IgD-negative memory B cell (primary cell): ENCODE measurements around the gene ESPN. TPM values are rescaled to one million over a fixed set of nuclear protein-coding genes. Genes with fewer than 3 reads are reported as not detected.
A peak's percentile ranks its signal among the peaks of the same experiment; 100 is the strongest.

ENCODE experiments used
- H3K27ac Mint-ChIP-seq, 3 donors: one replicate each; pipeline ENCODE4 v1.8.0; 2020 to 2022; ENCODE audit warnings: mild to moderate bottlenecking in 3 of 3, mixed read lengths in 3 of 3, moderate library complexity in 1 of 3
- H3K27me3 Mint-ChIP-seq: one replicate; pipeline ENCODE4 v1.8.0; 2021; ENCODE audit warnings: mixed read lengths
- H3K36me3 Mint-ChIP-seq: one replicate; pipeline ENCODE4 v1.8.0; 2020; ENCODE audit warnings: mild to moderate bottlenecking, mixed read lengths
- H3K4me1 Mint-ChIP-seq, 3 donors: one replicate each; pipeline ENCODE4 v1.8.0; 2020 to 2022; ENCODE audit warnings: mixed read lengths in 3 of 3, mild to moderate bottlenecking in 1 of 3
- H3K4me3 Mint-ChIP-seq, 4 donors: one replicate each; pipeline ENCODE4 v1.8.0; 2020 to 2022; ENCODE audit warnings: mild to moderate bottlenecking in 4 of 4, mixed read lengths in 4 of 4, moderate library complexity in 3 of 4
- H3K9me3 Mint-ChIP-seq, 3 donors: one replicate each; pipeline ENCODE4 v1.8.0; 2020 to 2021; ENCODE audit warnings: mixed read lengths in 3 of 3, mild to moderate bottlenecking in 1 of 3
- polyA plus RNA-seq: library from polyadenylated mRNA; unstranded; fragments of 300-500 nt; fragmentation: Illumina TruSeq; gene quantifications from one replicate; pipeline ENCODE4 v1.2.3, GENCODE V29; 2021

The ESPN gene
- polyA plus RNA-seq, 1 donor from 2014 or later, result not detected

DNA sequence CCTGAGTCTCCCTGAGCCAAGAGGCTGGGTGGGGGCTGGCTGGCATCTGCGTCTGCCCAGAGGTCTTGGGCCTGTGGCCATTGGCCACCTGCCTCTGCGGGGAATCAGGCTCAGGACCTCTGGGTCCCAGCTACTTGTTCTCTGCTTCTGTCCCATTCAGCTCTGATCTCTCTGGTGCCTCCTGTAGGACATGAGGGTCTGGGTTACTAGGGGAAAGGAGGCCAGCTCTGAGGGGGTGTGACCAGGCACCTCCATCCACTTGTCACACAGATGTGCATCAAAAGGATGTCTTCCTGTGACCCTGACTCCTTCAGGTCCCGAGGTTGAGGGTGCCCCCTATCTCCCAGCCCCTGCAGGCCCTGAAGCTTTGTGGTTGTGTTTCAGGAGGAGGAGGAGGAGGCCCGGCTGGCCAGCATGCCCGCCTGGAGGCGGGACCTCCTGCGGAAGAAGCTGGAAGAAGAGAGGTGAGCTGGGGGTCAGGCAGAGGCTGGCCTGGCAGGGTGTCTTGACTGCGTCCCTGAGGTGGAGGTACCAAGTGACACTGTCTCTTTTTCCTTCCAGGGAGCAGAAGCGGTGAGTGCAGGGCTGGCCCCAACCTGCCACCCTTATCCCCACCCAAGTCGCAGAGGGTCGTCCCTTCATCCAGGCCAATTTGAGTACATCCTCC lies 32.4 kb downstream of the ESPN start:
- H3K27ac Mint-ChIP-seq, result peak overlapping the region in 1 of 3 donors; percentile 45
- no peaks in the 10 kb centered on the region for H3K36me3 Mint-ChIP-seq
- H3K4me3 Mint-ChIP-seq, result peak overlapping the region in 3 of 4 donors; percentile 16 to 68 (median 55)
- peaks cover 35% of the 10 kb centered on the region for H3K27me3 Mint-ChIP-seq
- H3K4me1 Mint-ChIP-seq, result peaks cover 6 to 9% (median 8%) of the 10 kb centered on the region in 3 donors
- peaks cover 0 to 1% (median 0%) of the 10 kb centered on the region in 3 donors for H3K9me3 Mint-ChIP-seq

DNA sequence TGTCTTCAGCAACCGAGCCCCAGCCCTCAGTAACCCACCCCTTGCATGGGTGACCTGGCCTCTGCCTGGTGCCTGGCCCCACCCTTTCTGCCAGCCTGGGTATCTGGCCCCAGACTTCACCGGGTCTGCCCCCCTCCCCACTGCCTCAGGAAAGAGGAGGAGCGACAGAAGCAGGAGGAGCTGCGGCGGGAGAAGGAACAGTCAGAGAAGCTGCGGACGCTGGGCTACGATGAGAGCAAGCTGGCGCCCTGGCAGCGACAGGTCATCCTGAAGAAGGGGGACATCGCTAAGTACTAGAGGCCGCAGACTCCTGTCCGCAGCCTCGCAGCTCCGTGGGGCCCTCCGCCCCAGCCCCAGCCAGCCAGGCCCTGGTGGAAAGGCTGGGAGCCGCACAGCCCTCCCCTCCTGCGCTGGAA lies 35.3 kb downstream of the ESPN start:
- peaks cover 0 to 1% (median 0%) of the 10 kb centered on the region in 3 donors for H3K9me3 Mint-ChIP-seq
- H3K36me3 Mint-ChIP-seq, result peaks cover 3% of the 10 kb centered on the region
- peak overlapping the region; percentile 72 to 86 (median 81) for H3K4me3 Mint-ChIP-seq
- peak overlapping the region in 2 of 3 donors; percentile 75 to 84 for H3K27ac Mint-ChIP-seq
- H3K27me3 Mint-ChIP-seq, result peaks cover 32% of the 10 kb centered on the region
- peaks cover 10 to 13% (median 11%) of the 10 kb centered on the region in 3 donors for H3K4me1 Mint-ChIP-seq

DNA sequence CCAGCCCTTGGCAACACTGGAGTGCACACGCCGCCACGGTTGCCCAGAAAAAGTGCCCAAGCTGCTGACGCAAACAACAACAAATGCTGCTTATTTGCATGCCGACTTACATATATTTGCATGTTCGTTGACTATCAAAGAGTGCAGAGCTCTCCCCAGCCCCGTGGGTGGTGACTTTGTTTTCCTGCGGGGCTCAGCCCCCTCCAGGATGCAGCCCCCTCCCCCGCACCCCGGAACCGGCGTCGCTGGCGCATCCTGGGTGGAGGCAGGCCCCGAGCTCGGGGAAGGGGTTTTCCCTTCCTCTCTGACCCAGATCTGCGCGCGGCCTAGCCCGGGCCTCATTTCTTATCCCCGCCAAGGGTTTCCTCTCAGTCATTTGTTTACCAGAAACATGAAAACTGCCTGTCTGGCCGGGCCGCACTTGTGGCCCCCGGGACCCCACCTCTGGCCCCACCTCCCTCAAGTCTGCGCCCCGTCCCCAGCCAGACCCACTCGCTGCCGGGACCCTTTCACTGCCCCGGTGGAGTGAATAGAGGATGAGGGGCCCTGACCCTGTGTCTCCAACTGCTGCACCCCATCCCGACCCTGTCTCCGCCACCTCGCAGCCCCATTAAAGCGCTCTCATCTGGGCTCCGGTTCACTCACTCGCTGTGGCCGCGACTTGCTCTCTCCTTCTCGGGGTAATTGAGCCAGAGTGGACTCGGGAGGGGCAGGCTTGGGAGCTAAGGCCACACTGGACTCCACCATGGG lies 35.9 kb downstream of the ESPN start:
- H3K27ac Mint-ChIP-seq, result peak overlapping the region; percentile 75 to 84 (median 76)
- peak overlapping the region; percentile 72 to 91 (median 82) for H3K4me3 Mint-ChIP-seq
- H3K9me3 Mint-ChIP-seq, result peaks cover 0 to 1% (median 0%) of the 10 kb centered on the region in 3 donors
- H3K4me1 Mint-ChIP-seq, result peaks cover 10 to 13% (median 11%) of the 10 kb centered on the region in 3 donors
- H3K27me3 Mint-ChIP-seq, result peaks cover 32% of the 10 kb centered on the region
- H3K36me3 Mint-ChIP-seq, result peaks cover 3% of the 10 kb centered on the region

DNA sequence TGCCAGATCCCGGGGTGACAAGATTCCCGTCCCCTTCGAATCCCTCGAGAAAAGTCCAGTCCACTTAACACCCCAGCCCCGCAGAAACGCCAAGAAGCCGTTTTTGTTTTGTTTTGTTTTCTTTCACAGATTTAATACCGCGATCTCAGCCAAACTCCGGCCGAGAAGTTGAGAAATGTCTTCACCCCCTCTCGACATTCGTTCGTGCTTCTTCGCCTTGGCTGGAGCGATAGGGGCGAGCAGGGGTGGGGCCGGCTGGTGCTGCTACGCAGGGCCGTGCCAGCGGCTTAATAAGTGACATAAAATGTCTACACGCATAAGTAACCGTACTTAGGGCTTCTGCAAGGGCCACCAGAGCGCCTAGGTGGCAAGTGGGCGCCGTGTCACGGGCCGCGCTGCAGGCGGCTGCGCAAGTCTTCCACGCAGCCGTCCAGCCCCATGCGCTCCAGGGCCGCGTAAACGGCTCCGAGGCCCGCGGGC lies 36.5 kb downstream of the ESPN start:
- peaks cover 10 to 13% (median 11%) of the 10 kb centered on the region in 3 donors for H3K4me1 Mint-ChIP-seq

DNA sequence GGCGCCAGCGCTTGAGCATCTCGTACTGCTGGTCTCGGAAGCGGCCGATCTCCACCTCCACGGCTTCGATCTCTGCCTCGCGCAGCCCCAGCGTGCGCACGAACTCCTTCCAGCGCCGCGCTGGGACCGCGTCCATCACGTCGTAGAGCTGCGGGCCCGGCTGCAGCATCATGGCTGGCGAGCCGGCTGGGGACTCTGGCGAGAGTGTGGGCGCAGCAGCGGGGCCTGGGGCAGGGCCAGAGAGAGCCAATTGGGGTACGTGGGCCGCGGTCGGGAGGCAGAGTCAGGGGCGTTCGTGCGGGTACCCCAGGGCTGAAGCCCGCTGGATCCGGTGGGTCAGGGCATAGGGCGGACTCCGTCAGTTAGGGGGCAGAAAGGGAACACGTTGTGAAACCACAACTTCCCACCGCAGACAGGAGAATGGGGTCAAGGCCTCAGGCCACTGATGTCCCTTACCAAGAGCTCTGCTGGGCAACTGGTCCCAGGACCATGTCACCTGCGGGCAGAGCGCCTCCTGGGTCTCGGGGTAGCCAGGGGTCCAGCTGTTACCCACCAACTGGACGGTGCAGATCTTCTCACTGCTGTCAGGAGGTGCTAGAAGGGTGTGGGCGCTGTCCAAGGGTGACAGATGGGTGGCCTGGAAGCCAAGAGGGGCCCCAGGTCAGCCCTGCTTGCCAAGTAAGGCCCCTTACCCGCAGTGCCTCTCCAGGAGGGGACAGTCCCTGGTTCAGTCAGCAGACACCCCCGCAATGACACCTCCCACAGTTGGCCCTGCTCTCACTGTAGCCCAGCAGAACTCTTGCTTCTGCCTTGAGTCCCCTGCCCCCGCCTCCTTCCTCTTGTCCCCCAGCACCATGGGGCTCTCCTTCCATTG lies 37.2 kb downstream of the ESPN start:
- Mint-ChIP-seq H3K9me3 (peaks cover 0 to 1% (median 0%) of the 10 kb centered on the region in 3 donors), H3K4me1 (peaks cover 8 to 13% (median 9%) of the 10 kb centered on the region in 3 donors)

More for the DNA sequence above, 36.5 kb downstream of the ESPN start:
- Mint-ChIP-seq H3K36me3 (peaks cover 3% of the 10 kb centered on the region), H3K4me3 (peak overlapping the region; percentile 72 to 91 (median 82)), H3K27me3 (peaks cover 32% of the 10 kb centered on the region), H3K9me3 (peaks cover 0 to 1% (median 0%) of the 10 kb centered on the region in 3 donors), H3K27ac (peak overlapping the region; percentile 75 to 84 (median 76))

DNA sequence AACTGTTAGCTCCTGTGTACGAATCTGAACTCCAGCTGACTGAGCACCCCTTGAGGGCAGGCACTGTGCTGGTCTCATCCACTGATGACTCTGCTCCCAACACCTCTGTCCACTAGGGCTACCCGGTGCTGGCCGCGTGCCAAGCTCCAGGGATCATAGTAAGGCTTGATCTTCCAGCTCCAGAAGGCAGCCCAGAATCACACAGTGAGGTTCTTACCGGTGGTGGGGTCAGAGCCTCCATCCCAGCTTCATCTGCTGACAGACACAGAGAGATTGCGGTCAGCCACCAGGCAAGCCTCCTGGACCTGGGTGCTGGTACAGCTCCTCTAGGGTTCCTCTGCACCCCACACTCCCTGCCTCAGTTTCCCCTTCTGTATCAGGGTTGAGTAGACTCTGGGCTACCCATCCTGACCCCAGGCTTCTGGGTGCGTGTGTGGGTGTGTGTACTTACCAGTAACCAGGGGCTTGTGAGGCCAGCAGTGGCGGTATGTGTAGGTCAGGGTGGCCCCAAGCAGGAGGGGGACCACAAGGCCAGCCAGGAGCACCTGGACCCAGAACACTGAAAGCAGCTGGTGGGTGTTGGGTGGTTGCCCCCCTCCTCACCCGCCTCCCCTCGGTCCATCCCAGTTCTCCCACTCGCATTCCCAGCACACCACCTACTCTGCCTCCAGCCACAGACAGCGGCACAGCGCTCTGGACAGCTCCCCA lies 38.0 kb downstream of the ESPN start:
- Mint-ChIP-seq H3K36me3 (peaks cover 3% of the 10 kb centered on the region), H3K9me3 (no peaks in the 10 kb centered on the region), H3K27me3 (peaks cover 24% of the 10 kb centered on the region), H3K4me1 (peaks cover 8 to 13% (median 9%) of the 10 kb centered on the region in 3 donors), H3K4me3 (peak overlapping the region in 3 of 4 donors; percentile 55 to 74 (median 63)), H3K27ac (peak overlapping the region in 1 of 3 donors; percentile 89)

More for the DNA sequence above, 37.2 kb downstream of the ESPN start:
- Mint-ChIP-seq H3K27ac (peak overlapping the region in 1 of 3 donors; percentile 89), H3K27me3 (peaks cover 28% of the 10 kb centered on the region), H3K4me3 (peak overlapping the region in 3 of 4 donors; percentile 55 to 74 (median 63)), H3K36me3 (peaks cover 3% of the 10 kb centered on the region)

DNA sequence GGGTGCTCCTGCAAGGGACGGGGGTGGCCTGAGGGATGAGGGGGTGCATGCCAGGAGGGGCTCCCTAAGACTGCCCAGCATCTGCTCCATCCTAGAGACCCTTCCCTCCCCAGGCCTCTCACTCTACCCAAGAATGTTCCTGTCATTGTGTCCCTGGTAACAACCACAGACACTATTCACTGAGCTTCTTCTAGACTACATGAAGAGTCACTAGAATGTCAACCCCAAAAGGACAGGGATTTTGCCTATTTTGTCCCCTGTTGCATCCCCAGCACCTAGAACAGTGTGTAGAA lies 38.5 kb downstream of the ESPN start:
- Mint-ChIP-seq H3K27ac (no peak overlapping the region), H3K36me3 (peaks cover 3% of the 10 kb centered on the region), H3K4me1 (peaks cover 8 to 13% (median 9%) of the 10 kb centered on the region in 3 donors), H3K9me3 (no peaks in the 10 kb centered on the region), H3K4me3 (no peak overlapping the region), H3K27me3 (peaks cover 24% of the 10 kb centered on the region)

DNA sequence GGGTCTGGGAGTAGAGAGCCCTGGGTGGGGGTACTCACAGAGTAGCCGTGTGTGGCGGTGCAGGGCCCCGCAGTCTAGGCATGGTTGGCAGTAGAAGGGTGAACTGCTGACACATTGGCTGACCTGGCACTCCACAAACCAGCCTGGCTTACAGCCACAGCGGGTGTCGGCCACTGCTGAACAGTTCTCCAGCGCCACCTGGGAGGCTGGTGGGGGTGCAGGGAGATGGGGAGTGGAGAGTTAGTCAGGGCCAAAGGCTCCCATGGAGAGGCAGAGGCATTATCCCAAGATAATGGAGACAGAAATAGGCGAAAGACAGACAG lies 39.9 kb downstream of the ESPN start:
- peak overlapping the region in 1 of 4 donors; percentile 55 for H3K4me3 Mint-ChIP-seq
- H3K4me1 Mint-ChIP-seq, result peaks cover 8 to 13% (median 9%) of the 10 kb centered on the region in 3 donors
- peaks cover 3% of the 10 kb centered on the region for H3K36me3 Mint-ChIP-seq
- H3K27ac Mint-ChIP-seq, result peak overlapping the region in 1 of 3 donors; percentile 67
- peaks cover 23% of the 10 kb centered on the region for H3K27me3 Mint-ChIP-seq
- H3K9me3 Mint-ChIP-seq, result no peaks in the 10 kb centered on the region

DNA sequence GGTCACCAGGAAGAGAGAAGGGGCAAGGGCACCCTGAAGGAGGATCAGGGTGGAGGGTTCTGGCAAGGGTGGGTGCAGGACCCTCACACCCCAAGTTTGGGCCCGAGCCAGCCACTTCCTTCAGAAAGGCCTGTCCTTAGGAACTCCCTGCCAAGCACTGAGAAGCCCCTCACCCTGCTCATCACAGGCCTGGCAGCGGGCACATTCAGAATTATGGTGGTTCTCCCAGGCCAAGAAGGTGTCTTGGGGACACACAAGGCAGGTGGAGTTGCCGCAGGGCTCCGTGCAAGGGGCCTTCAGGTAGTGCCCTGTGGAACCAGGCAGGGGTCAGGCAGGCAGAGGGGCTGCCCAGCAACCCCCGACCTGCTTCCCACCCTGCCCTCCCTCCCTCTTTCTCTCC lies 40.3 kb downstream of the ESPN start:
- Mint-ChIP-seq H3K27ac (peak overlapping the region in 1 of 3 donors; percentile 67), H3K4me3 (peak overlapping the region in 1 of 4 donors; percentile 65), H3K27me3 (peaks cover 21% of the 10 kb centered on the region), H3K4me1 (peaks cover 8 to 13% (median 9%) of the 10 kb centered on the region in 3 donors), H3K9me3 (no peaks in the 10 kb centered on the region), H3K36me3 (peaks cover 3% of the 10 kb centered on the region)

DNA sequence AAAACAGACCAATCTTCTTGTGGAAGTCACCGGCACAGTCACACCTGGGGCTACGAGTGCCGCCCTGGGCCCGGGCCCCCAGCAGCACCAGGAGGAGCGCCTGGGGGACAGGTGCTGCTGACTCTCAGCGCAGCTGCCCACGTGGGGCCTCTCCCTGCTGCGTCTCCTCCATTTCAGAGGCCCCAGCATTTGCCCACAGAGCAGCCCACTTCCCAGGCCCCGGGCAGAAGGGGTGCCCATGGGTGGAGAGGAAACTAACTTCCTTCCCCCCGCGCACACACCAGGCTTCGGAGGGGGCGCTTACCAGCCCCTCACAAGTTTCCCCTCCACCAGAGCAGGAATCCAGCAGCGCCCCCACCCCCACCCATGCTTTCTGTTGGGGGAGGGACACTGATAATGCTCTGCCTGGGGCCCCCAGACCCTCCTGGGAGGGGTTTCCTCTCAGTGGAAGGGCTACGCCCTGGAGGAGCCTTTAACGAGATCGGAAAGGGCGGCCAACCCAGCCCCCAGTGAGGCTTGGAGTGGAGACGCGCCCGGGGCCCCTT lies 41.0 kb downstream of the ESPN start:
- Mint-ChIP-seq H3K4me3 (peak overlapping the region in 3 of 4 donors; percentile 58 to 84 (median 65)), H3K36me3 (peaks cover 3% of the 10 kb centered on the region), H3K27me3 (peaks cover 18% of the 10 kb centered on the region), H3K9me3 (no peaks in the 10 kb centered on the region), H3K4me1 (peaks cover 3 to 6% (median 5%) of the 10 kb centered on the region in 3 donors), H3K27ac (no peak overlapping the region)

DNA sequence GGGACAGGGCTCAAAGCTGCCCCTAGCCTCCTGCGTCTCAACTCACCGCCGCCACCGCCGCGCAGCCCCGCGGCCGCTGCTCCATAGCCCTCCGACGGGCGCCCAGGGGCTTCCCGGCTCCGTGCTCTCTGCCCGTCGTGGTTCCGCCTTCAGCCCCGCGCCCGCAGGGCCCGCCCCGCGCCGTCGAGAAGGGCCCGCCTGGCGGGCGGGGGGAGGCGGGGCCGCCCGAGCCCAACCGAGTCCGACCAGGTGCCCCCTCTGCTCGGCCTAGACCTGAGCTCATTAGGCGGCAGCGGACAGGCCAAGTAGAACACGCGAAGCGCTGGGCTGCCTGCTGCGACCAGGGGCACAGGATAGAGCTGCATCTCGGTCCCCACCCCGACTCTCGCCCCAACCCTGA lies 41.4 kb downstream of the ESPN start, which contains the start of gene TNFRSF25:
Gene TNFRSF25, minus strand, starts transcription at position 151 of the 400 bp plus-strand sequence. Its CDS starts 66 bp downstream, at position 85.
- H3K27ac Mint-ChIP-seq, result no peak within 1 kb of the TSS
- no peaks in the 10 kb centered on the region for H3K9me3 Mint-ChIP-seq
- H3K27me3 Mint-ChIP-seq, result peaks cover 13% of the 10 kb centered on the region
- H3K4me1 Mint-ChIP-seq, result peaks cover 2 to 4% (median 3%) of the 10 kb centered on the region in 3 donors
- H3K36me3 Mint-ChIP-seq, result peaks cover 3% of the 10 kb centered on the region
- peak within 1 kb of the TSS in 3 of 4 donors; percentile 58 to 84 (median 65) for H3K4me3 Mint-ChIP-seq

DNA sequence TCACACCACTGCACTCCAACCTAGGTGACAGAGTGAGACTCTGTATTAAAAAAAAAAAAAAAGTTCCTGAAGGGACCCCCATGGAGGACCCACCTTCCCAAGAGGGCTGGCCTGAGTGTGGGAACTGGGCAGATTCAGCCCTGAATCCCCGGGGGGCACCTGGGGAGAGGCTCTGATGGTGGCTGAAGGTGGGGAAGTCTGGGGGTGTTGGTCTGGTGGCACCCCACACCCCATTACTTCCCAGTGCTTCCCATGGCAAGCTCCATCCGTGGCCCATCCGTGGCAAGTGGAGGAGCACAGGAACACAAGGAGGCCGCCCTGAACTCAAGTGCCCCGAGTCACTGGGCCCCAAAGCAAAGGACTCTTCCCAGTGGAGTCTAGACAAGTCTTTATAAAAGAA lies 42.2 kb downstream of the ESPN start:
- Mint-ChIP-seq H3K27me3 (peaks cover 11% of the 10 kb centered on the region), H3K27ac (no peak overlapping the region), H3K4me3 (peak overlapping the region in 1 of 4 donors; percentile 54), H3K9me3 (no peaks in the 10 kb centered on the region), H3K36me3 (peaks cover 3% of the 10 kb centered on the region), H3K4me1 (peaks cover 2 to 4% (median 3%) of the 10 kb centered on the region in 3 donors)

DNA sequence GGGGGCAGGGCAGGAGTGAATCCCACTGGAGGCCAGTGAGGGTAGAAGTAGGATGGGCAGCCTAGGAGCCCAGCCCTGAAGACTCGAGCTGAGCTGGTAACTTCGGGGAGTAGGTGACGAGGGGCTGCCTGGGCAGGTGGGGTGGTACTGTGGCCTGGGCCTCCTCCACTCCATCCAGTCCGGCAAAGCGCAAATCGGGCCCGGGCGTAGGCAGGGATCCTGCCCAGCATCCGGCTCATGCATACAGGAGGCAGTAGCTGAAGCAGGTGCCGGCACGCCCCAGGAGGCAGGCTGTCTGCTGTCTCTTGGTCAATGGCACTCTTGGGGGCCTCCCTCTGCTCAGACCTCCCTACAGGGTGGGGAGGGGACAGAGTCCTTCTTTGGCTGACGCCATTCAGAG lies 42.6 kb downstream of the ESPN start:
- Mint-ChIP-seq H3K4me1 (peaks cover 1 to 3% (median 2%) of the 10 kb centered on the region in 3 donors), H3K4me3 (no peak overlapping the region), H3K36me3 (peaks cover 3% of the 10 kb centered on the region), H3K9me3 (no peaks in the 10 kb centered on the region), H3K27me3 (peaks cover 10% of the 10 kb centered on the region), H3K27ac (no peak overlapping the region)
